Hepatic stellate cell (primary cell): Measurements from ENCODE around the gene DOC2A.
"Not testable (repeated sequence)": the region's sequence is repeated elsewhere in the genome, so short reads cannot be mapped to it uniquely, and the experiment has no call there.

ENCODE experiments used
- DNase-seq: peaks from one replicate; pipeline ENCODE4 v3.0.0; 2011; ENCODE audit warnings: low spot score

DOC2A gene

DNA sequence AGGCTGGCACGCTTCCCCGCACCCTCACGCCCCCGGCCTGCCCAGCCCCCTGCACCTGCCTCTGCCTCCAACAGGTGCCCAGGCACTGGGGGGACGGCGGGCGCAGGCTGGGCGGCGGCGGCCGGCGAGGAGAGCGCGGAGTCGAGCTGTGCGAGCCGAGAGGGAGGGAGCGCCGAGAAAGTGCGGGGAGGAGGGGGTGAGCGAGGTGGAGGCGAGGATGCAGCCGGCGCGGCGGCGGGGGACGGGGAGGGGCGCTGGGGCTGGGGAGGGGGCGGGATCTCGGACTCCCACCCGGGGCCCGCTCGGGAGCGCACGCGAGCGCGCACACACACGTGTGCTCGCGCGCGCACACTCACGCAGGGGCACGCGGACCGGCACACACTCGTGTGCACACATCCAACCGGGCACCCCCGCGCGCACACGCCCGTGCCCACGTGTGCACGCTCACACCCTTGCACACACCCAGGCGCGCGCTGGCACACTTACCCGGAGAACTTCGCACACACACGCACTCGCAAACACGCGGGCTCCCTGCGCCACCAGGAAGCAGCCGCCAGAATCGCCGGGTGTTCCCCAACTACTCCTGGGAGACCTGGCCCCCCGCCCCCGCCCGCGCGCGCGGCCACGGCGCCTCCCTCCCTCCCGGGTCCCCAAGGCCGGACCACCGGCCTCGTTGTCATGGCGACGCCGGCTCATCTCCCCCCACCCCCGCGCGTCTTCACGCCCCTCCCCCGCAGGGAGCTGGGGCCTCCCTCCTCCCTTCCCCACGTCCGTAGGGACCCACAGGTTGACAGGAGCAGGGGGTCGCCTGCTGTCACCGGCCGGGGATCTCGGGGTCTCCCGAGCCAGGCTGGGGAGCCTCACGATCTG, at the start of gene DOC2A:
TSS of gene DOC2A (minus strand) at position 184 of the 870 bp plus-strand sequence. CDS start 805 bp downstream, outside the sequence.
- no peak for DNase-seq

DNA sequence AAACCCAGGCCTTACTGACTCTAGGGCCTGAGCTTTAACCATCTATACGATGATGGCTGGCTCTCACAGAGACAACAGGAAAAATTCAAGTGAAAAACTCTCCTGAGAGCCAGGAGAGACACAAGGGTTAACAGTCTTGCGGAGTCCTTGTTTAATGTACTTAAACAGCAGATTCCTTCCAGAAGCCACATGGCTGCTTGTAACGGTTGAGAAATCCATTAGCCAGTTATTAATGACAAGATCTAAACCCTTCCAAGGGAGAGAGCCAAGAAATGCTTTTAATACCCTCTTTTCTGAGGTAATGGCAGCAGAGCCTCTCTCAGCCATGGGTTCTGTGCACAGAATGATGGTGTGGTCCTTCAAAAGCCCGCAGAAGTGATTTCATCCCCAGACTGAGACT, 49.5 kb upstream of the DOC2A start:
- no peak for DNase-seq

DNA sequence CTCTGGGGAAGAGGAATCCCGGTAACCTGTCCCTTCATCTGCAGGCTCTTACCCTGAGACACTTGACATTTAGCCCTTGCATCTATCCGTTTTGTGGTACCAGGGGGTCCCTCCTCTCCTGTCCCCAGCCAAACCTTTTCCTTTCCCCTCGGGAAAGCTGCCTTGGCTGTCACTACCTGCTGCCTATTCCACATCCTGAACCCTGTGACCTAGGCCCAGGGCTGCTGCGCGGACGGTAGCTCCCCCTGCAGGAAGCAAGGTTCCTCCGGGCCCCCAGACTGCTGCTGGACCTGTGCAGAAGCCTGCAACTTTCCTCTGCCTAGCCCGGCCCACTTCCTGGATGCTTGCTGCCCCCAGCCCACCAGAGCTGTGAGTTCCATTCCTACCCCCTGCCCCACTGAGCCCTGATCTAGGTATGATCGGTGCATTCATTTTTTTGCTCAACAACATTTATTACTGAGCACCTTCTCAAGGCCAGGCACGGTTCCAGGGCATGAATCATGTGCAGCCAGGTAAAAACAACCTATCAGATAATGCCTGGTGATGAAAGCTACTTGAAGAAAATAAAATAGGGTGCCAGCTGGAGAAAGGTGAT, 44.2 kb upstream of the DOC2A start:
- no peak for DNase-seq

DNA sequence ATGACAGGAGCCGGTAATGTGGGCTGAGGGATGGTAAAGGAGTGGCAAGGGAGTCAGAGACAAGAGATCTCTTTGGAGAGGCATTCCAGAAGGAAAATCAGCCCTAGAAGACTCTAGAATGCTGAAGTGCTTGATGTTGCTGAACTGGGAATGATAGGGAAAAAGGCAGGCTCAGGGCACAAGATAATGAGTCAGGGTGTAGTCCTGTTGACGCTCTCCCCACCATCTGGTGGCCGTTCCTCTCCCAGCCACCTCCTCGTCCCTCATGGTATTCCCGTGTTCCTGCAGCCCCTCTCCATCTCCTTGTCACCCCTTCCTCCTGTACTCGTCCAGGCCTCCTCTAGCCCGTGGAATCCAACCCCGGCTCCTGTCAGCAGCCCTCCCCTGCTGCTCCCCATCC, 43.6 kb upstream of the DOC2A start:
- DNase-seq: no peak

DNA sequence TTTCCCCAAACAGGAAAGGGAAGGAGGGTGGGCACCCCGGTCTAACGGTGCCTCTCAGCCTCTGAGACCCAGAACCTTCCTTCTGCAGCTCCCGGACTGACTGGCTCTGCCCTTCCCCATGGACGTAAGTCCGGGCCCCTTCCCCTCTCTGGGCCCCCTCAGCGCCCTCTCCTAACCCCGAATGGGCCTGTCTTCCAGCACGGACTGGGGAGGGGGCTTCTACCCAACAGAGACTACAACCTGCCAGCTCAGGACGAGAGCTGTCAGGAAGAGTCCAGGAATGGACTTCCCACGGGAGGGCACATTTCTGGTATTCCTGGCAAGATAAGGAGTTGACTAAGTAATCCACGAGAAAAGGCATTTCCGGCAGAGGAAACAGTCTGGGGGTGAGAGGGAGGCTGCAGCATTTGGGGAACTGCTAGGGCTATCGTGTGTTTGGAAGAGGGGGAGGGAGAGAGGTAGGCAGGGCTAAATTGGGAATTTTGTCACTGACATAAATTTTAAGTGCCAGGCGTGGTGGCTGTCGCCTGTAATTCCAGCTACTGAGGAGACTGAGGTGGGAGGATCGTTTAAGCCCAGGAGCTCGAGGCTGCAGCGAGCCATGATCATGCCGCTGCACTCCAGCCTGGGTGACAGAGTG, 42.7 kb upstream of the DOC2A start:
- DNase-seq: peak; percentile 86

DNA sequence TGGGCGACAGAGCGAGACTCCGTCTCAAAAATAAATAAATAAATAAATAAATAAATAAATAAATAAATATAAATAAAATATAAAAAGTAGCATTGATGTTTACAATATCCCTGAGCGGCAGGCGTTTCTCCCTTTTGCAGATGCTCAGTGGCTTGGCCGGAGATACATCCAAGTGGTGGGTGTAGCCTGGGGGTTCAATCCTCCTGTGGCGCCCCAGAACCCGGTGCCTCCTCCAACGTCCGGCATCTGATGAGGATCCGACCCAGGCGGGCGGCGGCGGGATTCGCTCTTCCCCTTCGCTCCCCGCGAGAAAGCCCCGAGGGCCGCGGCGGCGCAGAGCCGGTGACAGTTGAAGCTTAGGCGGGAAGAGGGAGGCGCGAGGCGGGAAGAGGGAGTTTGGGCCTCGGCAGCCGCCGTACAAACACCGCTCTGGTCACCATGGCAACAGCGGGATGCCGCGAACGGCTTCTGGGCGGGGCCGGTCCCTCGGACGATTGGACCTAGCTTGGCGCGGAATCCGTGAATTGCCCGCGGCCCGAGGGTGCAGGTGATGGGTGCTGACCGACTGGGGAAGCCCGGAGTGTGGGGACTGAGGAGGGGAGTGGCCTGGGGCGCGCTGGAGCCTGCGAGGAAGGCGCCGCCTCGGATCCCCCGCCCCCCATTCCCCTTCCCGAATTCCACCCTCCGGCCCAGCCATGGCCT, 42.0 kb upstream of the DOC2A start:
- DNase-seq: peak; percentile 97

DNA sequence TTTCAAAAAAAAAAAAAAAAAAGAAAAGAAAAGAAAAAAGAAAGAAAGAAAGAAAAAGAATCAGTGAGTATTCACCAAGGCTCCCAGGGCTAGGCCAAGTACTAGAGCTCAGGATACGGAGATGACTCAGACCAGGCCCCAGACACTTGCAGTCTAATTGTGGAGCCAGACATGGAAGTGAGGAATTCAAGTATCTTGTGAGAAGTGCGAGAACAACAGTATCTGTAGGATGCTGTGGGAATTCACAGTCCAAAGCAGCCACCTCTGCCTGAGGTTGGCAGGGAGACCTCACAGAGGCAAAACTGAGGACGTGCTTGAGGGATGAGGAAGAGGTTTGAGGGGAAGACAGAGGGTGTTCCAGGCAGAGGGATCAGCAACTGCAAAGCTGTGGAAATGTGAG, 40.7 kb upstream of the DOC2A start:
- peak; percentile 80 for DNase-seq

DNA sequence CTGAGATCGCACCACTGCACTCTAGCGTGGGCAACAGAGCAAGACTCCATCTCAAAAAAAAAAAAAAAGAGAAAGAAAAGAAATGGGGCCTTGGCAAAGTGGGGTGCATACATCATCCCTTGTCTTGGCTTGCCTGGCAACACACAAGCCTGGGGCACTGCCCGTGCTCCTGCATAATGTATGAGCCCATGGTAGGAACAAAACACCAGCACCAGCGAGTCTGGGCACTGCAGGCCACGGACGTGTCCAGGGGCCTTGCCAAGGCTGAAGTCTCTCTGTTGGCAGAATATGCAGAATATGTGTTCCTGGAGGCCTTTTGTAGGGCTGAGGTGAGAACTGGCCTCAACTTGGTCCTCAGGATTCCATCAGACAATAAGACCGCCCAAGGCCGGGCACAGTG, 39.0 kb upstream of the DOC2A start:
- DNase-seq: no peak

DNA sequence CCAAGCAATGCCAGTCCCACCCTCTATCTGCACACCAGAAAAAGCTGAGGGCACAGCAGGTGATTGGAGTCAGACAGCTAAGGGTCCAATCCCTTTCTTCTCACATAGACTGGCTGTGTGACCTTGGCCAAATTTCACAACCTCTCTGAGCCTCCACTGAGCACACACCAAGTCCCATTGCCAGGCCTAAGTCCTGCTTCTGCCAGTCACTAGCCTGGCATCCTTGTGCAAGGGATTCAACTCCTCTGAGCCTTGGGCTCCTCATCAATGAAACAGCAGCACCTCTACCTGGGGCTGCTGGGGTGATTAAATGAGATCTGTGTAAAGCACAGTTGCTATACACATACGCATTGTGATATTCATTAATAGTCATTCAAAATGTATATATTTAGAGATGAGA, 35.8 kb upstream of the DOC2A start:
- DNase-seq: no peak

DNA sequence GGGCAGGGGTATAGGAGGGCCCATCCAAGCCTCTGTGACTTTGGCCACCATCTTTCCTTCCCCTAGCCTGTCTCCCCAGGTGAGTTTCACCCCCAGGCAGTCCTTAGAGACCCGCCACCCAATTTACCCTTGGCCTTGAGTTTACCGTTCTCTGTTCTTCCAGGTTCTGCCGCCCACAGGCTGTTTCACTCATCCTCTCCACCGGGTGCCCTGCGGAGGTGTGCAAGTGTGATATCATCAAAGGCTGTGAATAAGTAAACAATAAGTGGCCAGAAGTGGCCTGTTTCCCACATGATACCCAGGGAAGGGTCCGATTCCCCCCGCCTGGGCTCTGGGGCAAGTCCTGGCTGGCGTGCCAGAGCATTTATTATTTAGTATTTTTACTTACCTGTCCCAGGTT, 35.4 kb upstream of the DOC2A start:
- DNase-seq: no peak

DNA sequence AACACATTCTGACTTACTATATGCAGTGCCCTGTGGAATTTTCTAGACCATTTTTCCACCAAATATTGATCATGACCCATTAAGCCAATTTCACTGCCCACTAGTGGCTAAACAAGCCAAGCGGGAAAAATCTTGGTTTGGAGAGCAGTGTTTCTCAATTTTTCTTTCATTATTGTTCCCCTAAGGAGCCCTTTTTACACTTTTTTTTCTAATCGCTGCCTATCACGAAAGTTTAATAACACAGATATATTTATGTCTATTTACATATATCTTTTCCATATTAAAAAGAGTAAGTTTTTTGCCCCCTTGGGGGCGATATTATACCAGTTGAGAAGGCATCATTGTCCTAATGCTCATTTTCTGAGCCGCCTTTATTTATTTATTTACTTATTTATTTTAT, 31.0 kb upstream of the DOC2A start:
- DNase-seq: no peak

DNA sequence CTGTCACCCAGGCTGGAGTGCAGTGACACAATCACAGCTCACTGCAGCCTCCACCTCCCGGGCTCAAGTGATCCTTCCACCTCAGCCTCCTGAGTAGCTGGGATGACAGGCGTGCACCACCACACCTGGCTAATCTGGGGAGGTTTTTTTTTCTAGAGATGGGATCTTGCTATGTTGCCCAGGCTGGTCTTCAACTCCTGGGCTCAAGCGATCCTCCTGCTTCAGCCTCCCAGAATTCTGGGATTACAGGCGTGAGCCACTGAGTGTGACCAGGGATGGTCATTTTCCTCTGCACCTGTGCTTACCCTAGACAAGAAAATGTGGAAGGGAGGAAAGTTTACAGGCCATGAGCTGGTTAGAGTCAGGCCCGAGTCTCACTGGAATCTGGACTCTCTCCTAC, 29.9 kb upstream of the DOC2A start:
- not testable (repeated sequence) for DNase-seq

DNA sequence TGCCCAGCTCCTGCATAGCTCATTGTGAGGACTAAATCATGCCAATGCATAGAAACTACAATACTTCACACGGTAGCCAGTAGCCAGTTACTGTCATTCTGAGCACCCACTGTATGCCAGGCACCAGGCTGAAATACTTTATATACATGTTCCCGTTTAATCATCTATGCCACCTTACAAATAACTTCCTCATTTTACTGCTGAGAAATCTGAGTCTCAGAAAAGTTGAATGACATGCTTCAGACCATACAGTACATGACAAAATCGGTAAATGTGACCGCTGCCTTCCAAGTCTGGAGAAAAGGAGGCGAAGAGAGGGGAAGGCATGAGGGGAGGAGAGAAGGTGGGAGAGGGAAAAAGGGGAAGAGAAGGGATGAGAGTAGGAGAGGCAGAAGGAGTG, 29.4 kb upstream of the DOC2A start:
- DNase-seq: no peak

DNA sequence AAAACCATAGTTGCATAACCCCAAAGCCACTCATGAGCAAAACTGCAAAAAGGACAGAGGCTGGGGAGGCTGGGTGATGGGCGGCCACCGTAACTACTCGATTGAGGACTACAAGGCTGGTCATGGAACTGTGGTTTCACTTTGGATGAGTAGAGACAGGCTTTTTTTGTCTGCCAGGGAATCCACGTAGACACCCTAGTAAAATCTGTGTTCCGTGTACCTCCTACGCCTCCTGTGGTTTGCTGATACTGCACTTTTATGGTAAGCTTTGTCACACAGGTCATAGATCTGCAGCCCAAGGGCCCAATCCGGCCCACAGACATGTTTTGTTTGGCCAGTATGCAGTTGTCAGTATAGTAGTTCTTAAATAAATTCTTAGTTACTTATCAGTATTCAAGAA, 22.4 kb upstream of the DOC2A start:
- no peak for DNase-seq

DNA sequence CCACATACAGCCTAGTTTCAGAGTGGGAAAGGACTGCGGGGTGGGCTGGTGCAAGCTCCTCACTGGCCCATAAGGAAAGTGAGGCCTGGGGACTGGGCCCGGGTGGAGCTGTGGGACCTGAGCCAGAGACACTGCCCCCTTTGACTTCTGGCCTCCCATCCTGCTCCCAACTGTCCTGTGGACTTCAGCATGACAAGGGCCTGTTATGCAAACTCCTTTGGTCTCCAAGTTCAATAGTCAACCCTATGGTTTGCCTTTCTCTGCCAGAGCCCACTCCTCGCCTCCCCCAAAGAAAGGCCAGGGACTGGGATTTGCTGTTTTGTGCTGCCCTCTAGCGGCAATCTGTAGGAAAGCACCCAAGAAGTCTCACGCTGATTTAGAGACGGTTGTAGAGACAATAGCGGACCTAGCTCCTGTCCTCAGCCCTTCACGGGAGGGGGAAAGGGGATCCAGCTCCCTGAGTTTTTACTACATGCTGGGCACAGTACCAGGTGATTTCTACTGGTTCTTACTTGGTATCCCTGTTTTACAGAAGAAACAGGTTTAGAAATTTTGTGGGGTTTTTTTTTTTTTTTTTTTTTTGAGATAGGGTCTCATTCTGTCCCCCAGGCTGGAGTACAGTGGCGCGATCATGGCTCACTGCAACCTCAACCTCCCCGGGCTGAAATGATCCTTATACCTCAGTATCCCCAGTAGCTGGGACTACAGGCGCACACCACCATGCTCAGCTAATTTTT, 21.4 kb upstream of the DOC2A start:
- DNase-seq: peak; percentile 74

DNA sequence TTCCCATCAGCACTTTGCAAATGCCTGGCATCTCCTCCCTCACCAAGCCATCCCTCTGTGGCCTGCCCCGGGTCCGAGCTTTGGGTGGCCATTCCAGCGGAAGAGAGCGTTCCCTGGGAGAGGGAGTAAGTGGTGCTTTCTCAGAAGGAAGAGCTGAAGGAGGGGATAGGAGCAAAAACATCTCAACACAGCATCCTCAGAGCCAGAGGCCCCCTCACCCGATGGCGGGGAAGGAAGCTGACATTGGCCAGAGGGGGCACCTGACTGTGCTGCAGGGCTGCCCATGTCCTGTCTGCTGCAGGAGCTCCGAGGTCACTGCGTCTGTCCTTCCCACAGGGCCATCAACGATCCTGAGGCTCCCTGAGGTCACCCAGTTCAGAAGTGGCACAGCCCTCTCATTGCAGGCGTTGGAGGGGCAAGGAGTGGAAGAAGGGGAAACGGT, 20.7 kb upstream of the DOC2A start:
- DNase-seq: no peak

DNA sequence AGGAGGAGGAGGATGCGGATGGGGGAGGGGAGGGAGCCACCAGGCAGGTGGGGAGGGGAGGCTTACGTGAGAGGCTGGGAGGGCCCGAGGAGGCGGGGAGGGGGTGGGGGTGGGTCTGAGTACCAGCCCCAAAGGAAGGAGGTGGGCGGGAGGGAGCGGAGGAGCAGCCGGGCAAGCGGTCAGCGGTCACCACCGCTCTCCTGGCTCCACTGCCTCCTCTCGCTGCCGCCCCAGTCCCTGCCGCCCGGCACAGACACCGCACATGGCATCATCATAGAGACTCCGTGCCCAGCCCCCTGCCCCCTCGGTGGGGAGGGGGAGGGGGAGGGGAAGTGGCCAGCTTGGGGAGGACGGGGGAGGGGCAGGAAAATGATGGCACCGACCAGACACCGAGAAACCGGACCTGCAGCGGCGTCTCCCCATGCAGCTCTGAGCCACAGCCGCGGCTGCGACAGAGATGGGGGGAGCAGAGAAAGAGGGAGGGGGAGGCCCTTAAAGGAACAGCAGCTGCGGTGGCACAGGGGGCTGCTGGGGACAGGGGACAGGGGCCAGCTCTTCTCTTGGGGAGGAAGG, 20.1 kb upstream of the DOC2A start, which contains the start of gene TLCD3B:
TSS of gene TLCD3B (minus strand) at position 431 of the 573 bp plus-strand sequence. CDS start 744 bp downstream, outside the sequence.
- DNase-seq: no peak

DNA sequence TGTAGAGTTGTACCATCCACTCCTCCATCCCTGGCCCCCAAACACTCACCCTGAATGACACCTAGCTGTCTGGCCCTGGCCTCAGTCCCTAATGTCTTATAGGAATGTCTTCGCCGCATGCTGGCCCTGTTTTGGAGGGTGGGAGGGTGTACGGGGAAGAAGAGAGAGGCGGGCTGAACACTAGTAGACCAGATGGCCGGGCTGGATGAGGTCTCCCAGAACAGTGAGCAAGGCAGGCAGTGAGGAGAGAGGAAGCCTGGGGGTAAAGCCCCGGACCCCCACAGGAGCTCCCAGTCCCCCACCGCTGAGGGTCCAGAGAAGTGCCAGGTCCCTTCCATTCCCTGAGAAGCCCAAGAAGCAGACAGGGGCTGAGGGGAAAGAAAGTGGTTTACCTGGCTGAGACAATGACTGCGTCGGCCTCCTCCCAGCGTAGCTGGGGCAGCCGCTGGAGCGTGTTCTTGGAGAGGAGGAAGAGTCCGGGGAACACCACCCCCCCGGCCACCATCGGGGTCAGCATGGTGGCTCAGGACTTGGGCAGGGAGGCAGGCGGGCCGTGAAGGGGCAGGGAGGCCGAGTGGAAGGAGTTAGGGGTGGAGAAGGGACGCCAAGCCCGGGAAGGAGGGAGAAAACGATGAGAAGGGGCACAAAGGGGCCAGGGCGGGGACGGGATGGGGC, 19.3 kb upstream of the DOC2A start:
- DNase-seq: no peak

DNA sequence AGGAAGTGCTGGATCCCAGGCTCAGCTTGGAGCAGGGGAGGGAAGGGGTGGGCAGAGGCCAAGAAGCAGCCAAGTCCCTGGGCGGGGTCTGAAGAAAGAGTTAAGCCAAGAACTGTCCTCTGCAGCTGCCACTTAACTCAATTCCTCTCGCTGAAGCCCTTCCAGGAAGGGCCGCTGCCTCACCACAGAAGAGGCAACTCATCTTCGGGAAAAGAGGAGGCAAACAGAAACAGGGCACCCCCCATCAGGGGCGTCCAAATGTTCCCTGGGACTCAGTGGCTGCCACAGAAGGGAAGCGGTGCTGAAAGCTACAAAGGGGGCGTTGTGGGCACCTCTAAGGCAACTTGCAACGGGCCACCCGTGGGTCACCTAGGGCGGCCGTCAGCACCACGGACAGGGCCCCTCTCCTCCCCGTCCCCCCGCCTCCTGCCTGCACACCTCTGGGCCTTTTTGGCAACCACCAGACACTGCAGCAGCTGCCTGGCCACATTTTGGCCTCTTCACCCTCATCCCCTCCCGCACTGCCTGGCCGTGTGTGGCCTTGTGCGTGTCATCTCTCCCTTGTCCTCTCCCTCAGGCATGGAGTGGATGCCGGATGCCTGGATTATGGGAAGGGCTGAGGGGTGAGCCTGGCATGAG, 17.7 kb upstream of the DOC2A start:
- DNase-seq: no peak
